Esophagus squamous epithelium (tissue), 5 donors: Measurements from ENCODE around the gene GDAP1L1. TPM values are rescaled to one million over a fixed set of nuclear protein-coding genes. Genes with fewer than 3 reads are reported as not detected.
A peak's percentile ranks its signal among the peaks of the same experiment; 100 is the strongest.

ENCODE experiments used
- DNase-seq: peaks from one replicate; lab custom pipeline; 2025; lab: John Stamatoyannopoulos, UW
- H3K27ac ChIP-seq, 4 donors: fragments of 200-600 bp; sonication (generic); one replicate each; pipeline ENCODE4 v1.5.1; 2016 to 2019; ENCODE audit warnings: mild to moderate bottlenecking in 1 of 4
- H3K27me3 ChIP-seq, 4 donors: fragments of 200-600 bp; sonication (generic); 1 replicate in 3 of 4; 2 replicates in 1 of 4; pipeline versions ENCODE4 v1.5.1 to v1.6.0; 2017 to 2021; ENCODE audit warnings: antibody characterized with exemption in 1 of 4
- H3K36me3 ChIP-seq, 3 donors: fragments of 200-600 bp; sonication (generic); one replicate each; pipeline ENCODE4 v1.5.1; 2016 to 2019
- H3K4me1 ChIP-seq, 3 donors: fragments of 200-600 bp; sonication (generic); one replicate each; pipeline ENCODE4 v1.5.1; 2017 to 2019
- H3K4me3 ChIP-seq, 4 donors: fragments of 200-600 bp; sonication (generic); 1 replicate in 3 of 4; 2 replicates in 1 of 4; pipeline ENCODE4 v1.5.1; 2016 to 2019; ENCODE audit warnings: mild to moderate bottlenecking in 2 of 4, moderate library complexity in 1 of 4
- H3K9me3 ChIP-seq, 3 donors: fragments of 200-600 bp; sonication (generic); one replicate each; pipeline ENCODE4 v1.5.1; 2016 to 2019
- CTCF ChIP-seq, 6 experiments: fragments of 450-650 bp in 4 of 6; fragments of 200-600 bp in 2 of 6; sonication (generic) in 2 of 6; IDR thresholded peaks; one replicate each; pipeline ENCODE4 v1.5.1; 2016 to 2019; ENCODE audit warnings: antibody characterized with exemption in 6 of 6, mild to moderate bottlenecking in 4 of 6, moderate library complexity in 4 of 6
- POLR2A ChIP-seq, 4 donors: fragments of 450-650 bp; IDR thresholded peaks; one replicate each; pipeline ENCODE4 v1.6.1; 2017; ENCODE audit warnings: antibody characterized with exemption in 4 of 4, mild to moderate bottlenecking in 4 of 4, moderate library complexity in 3 of 4
- WGBS, 2 donors: methylation state at CpG; one replicate each; pipeline ENCODE4 v1.1.5; 2018; 5-methylcytosine and 5-hydroxymethylcytosine counted together
- intact Hi-C: fragments of 100-400 bp; cut with DNase I; formaldehyde crosslinking; loops from one replicate; pipeline ENCODE4 v1.15.0; 2022
- total RNA-seq, 4 donors: library from RNA; depleted of rRNA; stranded (reverse); fragments of >200 nt; gene quantifications; one replicate each; pipeline ENCODE4 v1.1.0, GENCODE V29; 2016
- donor health status: DM: yes; HTN: yes; CAD: no.

GDAP1L1 gene
- total RNA-seq, 4 donors from 2014 or later: not detected

GRCh38 chr20:44208165-44208564 is 38.9 kb upstream of the GDAP1L1 start:
- TF ChIP-seq CTCF (IDR thresholded peaks at IDR 0.05): no peak
- TF ChIP-seq POLR2A (IDR thresholded peaks at IDR 0.05): no peak
- Histone ChIP-seq H3K27ac (peak overlapping the region; percentile 97 to 100 (median 100)), H3K36me3 (peaks cover 0 to 23% (median 0%) of the 10 kb centered on the region in 3 donors), H3K9me3 (no peaks in the 10 kb centered on the region), H3K27me3 (no peaks in the 10 kb centered on the region), H3K4me1 (peaks cover 12 to 88% (median 45%) of the 10 kb centered on the region in 3 donors), H3K4me3 (peak overlapping the region in 3 of 4 donors; percentile 76 to 98 (median 96))
- intact Hi-C loops: no loop called here
- 36 to 37% methylated on average over 7 of the region's 7 CpGs for WGBS, 2 donors
- DNase-seq: no peak

GRCh38 chr20:44208770-44209169 is 38.3 kb upstream of the GDAP1L1 start:
- Histone ChIP-seq H3K27me3 (no peaks in the 10 kb centered on the region), H3K4me3 (peak overlapping the region; percentile 76 to 98 (median 91)), H3K36me3 (peaks cover 0 to 22% (median 0%) of the 10 kb centered on the region in 3 donors), H3K4me1 (peaks cover 12 to 83% (median 39%) of the 10 kb centered on the region in 3 donors), H3K9me3 (no peaks in the 10 kb centered on the region), H3K27ac (peak overlapping the region; percentile 97 to 100 (median 100))
- intact Hi-C loops: no loop called here
- DNase-seq: no peak
- WGBS, 2 donors: 20 to 23% methylated on average over 7 of the region's 7 CpGs
- peak in 1 of 6 experiments; percentile 3 for TF ChIP-seq CTCF (IDR thresholded peaks at IDR 0.05)
- TF ChIP-seq POLR2A (IDR thresholded peaks at IDR 0.05): no peak

- TF ChIP-seq CTCF (IDR thresholded peaks at IDR 0.05) (no peak), POLR2A (IDR thresholded peaks at IDR 0.05) (no peak)
- no peaks in the 10 kb centered on the region for H3K9me3 ChIP-seq
- peak overlapping the region; percentile 97 to 100 (median 100) for H3K27ac ChIP-seq
- intact Hi-C loops: loop anchor here (10.0 kb wide), 2 partner anchors 255 to 405 kb away; no protein-coding TSS in a partner anchor
- H3K4me1 ChIP-seq: peaks cover 7 to 72% (median 30%) of the 10 kb centered on the region in 3 donors
- peaks cover 0 to 18% (median 0%) of the 10 kb centered on the region in 3 donors for H3K36me3 ChIP-seq
- DNase-seq: no peak
- WGBS, 2 donors: 0 to 1% methylated on average over 31 of the region's 31 CpGs
- no peaks in the 10 kb centered on the region for H3K27me3 ChIP-seq
- peak overlapping the region; percentile 76 to 98 (median 91) for H3K4me3 ChIP-seq
These were observed 37.3 kb upstream of the GDAP1L1 start for GRCh38 chr20:44209686-44210405.

- 0% methylated on average over 30 of the region's 79 CpGs for WGBS, 2 donors
These were observed 36.5 kb upstream of the GDAP1L1 start, which contains the start of gene OSER1 for GRCh38 chr20:44210406-44211176. Gene OSER1 (minus strand): TSS chr20:44210771. CDS start chr20:44206957, 3,814 bp downstream.

More at GRCh38 chr20:44210406-44211176, 36.5 kb upstream of the GDAP1L1 start, which contains the start of gene OSER1:
- DNase-seq: peak; percentile 90
- H3K27me3 ChIP-seq: no peaks in the 10 kb centered on the region
- H3K36me3 ChIP-seq: peaks cover 0 to 11% (median 0%) of the 10 kb centered on the region in 3 donors
- peaks cover 7 to 64% (median 24%) of the 10 kb centered on the region in 3 donors for H3K4me1 ChIP-seq
- H3K27ac ChIP-seq: peak within 1 kb of the TSS; percentile 97 to 100 (median 100)
- intact Hi-C loops: loop anchor here (10.0 kb wide), 2 partner anchors 254 to 404 kb away; no protein-coding TSS in a partner anchor
- H3K4me3 ChIP-seq: peak within 1 kb of the TSS; percentile 76 to 98 (median 91)
- no peaks in the 10 kb centered on the region for H3K9me3 ChIP-seq
- TF ChIP-seq POLR2A (IDR thresholded peaks at IDR 0.05) (peak in 3 of 4 donors; percentile 92 to 98 (median 94)), CTCF (IDR thresholded peaks at IDR 0.05) (peak in 2 of 6 experiments; percentile 24 to 25)
